SU-DHL-6 (cell line): ENCODE data around the gene TGFBR3L.
"Not testable (repeated sequence)": the region's sequence is repeated elsewhere in the genome, so short reads cannot be mapped to it uniquely, and the experiment has no call there.

ENCODE experiments used
- H2AFZ ChIP-seq: fragments of 200-600 bp; sonication (generic); 2 replicates; pipeline ENCODE4 v1.6.1; 2014; ENCODE audit warnings: low read depth, mild to moderate bottlenecking, moderate library complexity, mixed read lengths, antibody characterized with exemption, low read length; ENCODE audit not compliant: severe bottlenecking
- H3F3A ChIP-seq: fragments of 200-600 bp; shearing (Covaris generic); 2 replicates; pipeline ENCODE4 v1.6.0; 2016; ENCODE audit warnings: antibody characterized with exemption, mild to moderate bottlenecking; ENCODE audit not compliant: insufficient read depth
- H3K27ac ChIP-seq: fragments of 200-600 bp; sonication (generic); 2 replicates; pipeline ENCODE4 v1.5.1; 2016; ENCODE audit warnings: low read depth, mild to moderate bottlenecking, low read length, moderate library complexity, mixed read lengths
- H3K27me3 ChIP-seq: fragments of 200-600 bp; sonication (generic), shearing (Covaris generic); 2 replicates; pipeline ENCODE4 v1.6.0; 2014; ENCODE audit warnings: mild to moderate bottlenecking, low read length
- H3K36me3 ChIP-seq: fragments of 200-600 bp; sonication (generic); 2 replicates; pipeline ENCODE4 v1.6.1; 2014; ENCODE audit warnings: mild to moderate bottlenecking, low read length, mixed read lengths
- H3K4me2 ChIP-seq: fragments of 300-600, 200-600 bp; shearing (Covaris generic), sonication (generic); 2 replicates; pipeline ENCODE4 v1.6.0; 2014; ENCODE audit warnings: low read length, low read depth, mild to moderate bottlenecking; ENCODE audit not compliant: poor library complexity, severe bottlenecking
- H3K4me3 ChIP-seq: fragments of 200-600 bp; sonication (generic); 2 replicates; pipeline ENCODE4 v1.5.1; 2014; ENCODE audit warnings: antibody characterized with exemption, low read length, mild to moderate bottlenecking, mixed read lengths; ENCODE audit not compliant: insufficient read depth, poor library complexity, severe bottlenecking
- H3K79me2 ChIP-seq: fragments of 200-600 bp; sonication (generic); 2 replicates; pipeline ENCODE4 v1.6.1; 2014; ENCODE audit warnings: mild to moderate bottlenecking, low read length, moderate library complexity; ENCODE audit not compliant: insufficient read depth
- H3K9ac ChIP-seq: fragments of 200-600 bp; sonication (generic); 2 replicates; pipeline ENCODE4 v1.7.0; 2014; ENCODE audit warnings: mild to moderate bottlenecking, low read length
- H3K9me2 ChIP-seq: fragments of 200-600 bp; sonication (generic); replicated peaks from 2 replicates; pipeline ENCODE4 v1.6.1; 2014; ENCODE audit warnings: low read length; ENCODE audit not compliant: insufficient read depth
- H3K9me3 ChIP-seq: fragments of 200-600 bp; sonication (generic); 2 replicates; pipeline ENCODE4 v1.6.1; 2014; ENCODE audit warnings: low read length, mixed read lengths; ENCODE audit not compliant: insufficient read depth
- H4K20me1 ChIP-seq: fragments of 200-600 bp; sonication (generic); 2 replicates; pipeline ENCODE4 v1.6.1; 2014; ENCODE audit warnings: low read depth, mild to moderate bottlenecking, antibody characterized with exemption, low read length, moderate library complexity, mixed read lengths
- EZH2phosphoT487 ChIP-seq: fragments of 200-600 bp; sonication (generic), shearing (Covaris generic); conservative IDR thresholded peaks from 2 replicates; pipeline ENCODE4 v1.6.1; 2018; ENCODE audit warnings: mild to moderate bottlenecking, antibody characterized with exemption, low read length, moderate library complexity, mixed read lengths
- TF ChIP-seq, protein P1 (sequence below): fragments of 200-600 bp; sonication (generic); IDR thresholded peaks from one replicate; pipeline ENCODE4 v1.5.1; 2017; ENCODE audit warnings: antibody characterized with exemption, mild to moderate bottlenecking, low read length, moderate library complexity; ENCODE audit not compliant: insufficient read depth, poor library complexity, severe bottlenecking

The TGFBR3L gene

DNA sequence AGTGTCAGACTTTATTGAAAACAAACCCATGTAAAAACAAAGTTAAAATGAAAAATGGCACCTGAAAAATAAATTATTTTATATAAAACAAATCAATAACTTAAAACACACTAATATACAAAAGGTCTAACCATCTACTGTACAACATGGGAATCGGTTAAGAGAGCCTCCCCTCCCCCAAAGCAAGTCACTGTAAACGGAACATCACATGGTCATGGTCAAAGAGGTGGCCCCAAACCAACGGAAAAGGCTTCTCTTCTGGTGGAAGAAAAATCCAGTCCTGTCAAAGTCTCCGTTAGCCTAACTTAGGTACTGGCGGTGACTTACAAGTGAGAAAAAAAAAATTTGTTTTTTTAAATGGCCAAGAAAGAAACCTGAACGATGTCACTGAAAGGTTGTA, 44.6 kb downstream of the TGFBR3L start:
- Histone ChIP-seq H3K27ac (no peak overlapping the region), H3K4me3 (no peak overlapping the region), H4K20me1 (peaks cover 5% of the 10 kb centered on the region; the same call in 1 of the 2 replicates), H3K79me2 (no peaks in the 10 kb centered on the region), H3K9me2 (no peaks in the 10 kb centered on the region), H3K4me2 (no peak overlapping the region), H2AFZ (no peak overlapping the region), H3K36me3 (peaks cover 7% of the 10 kb centered on the region; the same call in 1 of the 2 replicates), H3F3A (no peaks in the 10 kb centered on the region), H3K9me3 (no peaks in the 10 kb centered on the region), H3K9ac (no peak overlapping the region), H3K27me3 (no peaks in the 10 kb centered on the region)
- TF ChIP-seq, protein P1, sequence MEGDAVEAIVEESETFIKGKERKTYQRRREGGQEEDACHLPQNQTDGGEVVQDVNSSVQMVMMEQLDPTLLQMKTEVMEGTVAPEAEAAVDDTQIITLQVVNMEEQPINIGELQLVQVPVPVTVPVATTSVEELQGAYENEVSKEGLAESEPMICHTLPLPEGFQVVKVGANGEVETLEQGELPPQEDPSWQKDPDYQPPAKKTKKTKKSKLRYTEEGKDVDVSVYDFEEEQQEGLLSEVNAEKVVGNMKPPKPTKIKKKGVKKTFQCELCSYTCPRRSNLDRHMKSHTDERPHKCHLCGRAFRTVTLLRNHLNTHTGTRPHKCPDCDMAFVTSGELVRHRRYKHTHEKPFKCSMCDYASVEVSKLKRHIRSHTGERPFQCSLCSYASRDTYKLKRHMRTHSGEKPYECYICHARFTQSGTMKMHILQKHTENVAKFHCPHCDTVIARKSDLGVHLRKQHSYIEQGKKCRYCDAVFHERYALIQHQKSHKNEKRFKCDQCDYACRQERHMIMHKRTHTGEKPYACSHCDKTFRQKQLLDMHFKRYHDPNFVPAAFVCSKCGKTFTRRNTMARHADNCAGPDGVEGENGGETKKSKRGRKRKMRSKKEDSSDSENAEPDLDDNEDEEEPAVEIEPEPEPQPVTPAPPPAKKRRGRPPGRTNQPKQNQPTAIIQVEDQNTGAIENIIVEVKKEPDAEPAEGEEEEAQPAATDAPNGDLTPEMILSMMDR: no peak
- no peak for TF ChIP-seq EZH2phosphoT487

DNA sequence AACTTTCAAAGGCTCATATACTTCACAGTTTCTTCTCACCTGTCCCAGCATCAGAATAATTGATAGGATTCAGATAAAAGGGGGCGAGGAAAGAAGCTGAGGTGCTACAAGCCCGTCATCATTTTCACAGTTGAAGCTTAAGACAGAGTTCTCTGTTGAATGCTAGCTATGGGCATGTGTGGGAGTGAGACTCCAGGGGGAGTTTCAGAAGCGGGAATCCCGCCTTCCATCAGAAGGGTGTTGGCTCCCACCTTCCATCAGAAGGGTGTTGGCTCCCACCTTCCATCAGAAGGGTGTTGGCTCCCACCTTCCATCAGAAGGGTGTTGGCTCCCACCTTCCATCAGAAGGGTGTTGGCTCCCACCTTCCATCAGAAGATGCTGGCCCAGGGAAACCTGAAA, 46.5 kb downstream of the TGFBR3L start:
- not testable (repeated sequence) for H3K9me2 ChIP-seq, H3K79me2 ChIP-seq, H3K9ac ChIP-seq, H3K36me3 ChIP-seq, H2AFZ ChIP-seq, H3K9me3 ChIP-seq, H3K4me2 ChIP-seq, H3K27ac ChIP-seq, H3K4me3 ChIP-seq, H3K27me3 ChIP-seq, H4K20me1 ChIP-seq, H3F3A ChIP-seq

DNA sequence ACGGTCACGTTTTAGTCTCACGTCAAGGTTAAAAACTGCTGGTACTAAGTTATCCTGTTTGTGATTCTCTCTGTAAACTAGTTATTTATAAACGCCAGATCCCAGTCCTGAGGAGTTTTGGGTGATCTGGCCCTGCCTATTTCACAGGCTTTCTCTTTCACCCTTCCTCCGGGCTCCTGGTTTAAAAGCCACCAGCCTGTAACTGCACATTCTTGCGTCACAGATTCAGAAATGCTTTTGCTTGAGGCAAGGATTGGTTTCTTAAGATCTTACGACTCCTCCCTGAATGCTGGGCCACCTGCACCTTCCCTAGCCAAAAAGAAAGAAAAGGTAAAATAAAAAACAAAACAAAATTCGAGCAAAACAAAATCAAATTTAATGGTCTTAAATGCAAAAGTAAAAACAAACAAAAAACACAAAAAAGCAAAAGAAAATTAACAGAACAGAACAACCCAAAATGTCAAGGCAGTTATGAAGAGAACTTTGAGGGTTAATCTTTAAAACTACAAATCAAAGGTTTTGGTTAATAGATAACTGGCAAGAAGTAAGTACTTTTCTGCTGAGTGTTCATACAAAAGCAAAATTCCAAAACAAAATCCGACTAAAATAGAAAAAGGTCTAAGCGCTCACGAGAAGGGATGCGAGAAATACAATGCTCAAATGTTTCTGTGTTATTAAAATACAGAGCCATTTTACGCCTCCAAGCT, 47.4 kb downstream of the TGFBR3L start:
- no peaks in the 10 kb centered on the region for H3K9me2 ChIP-seq
- no peak overlapping the region for H3K4me3 ChIP-seq
- H3K9ac ChIP-seq: no peak overlapping the region
- H3K79me2 ChIP-seq: no peaks in the 10 kb centered on the region
- H3F3A ChIP-seq: no peaks in the 10 kb centered on the region
- no peak for TF ChIP-seq EZH2phosphoT487
- TF ChIP-seq, protein P1: no peak
- no peaks in the 10 kb centered on the region for H3K9me3 ChIP-seq
- H3K27ac ChIP-seq: no peak overlapping the region
- peaks cover 10% of the 10 kb centered on the region; the same call in 1 of the 2 replicates for H3K36me3 ChIP-seq
- H2AFZ ChIP-seq: no peak overlapping the region
- H3K4me2 ChIP-seq: no peak overlapping the region
- H3K27me3 ChIP-seq: no peaks in the 10 kb centered on the region
- H4K20me1 ChIP-seq: peaks cover 5% of the 10 kb centered on the region; the same call in 1 of the 2 replicates

DNA sequence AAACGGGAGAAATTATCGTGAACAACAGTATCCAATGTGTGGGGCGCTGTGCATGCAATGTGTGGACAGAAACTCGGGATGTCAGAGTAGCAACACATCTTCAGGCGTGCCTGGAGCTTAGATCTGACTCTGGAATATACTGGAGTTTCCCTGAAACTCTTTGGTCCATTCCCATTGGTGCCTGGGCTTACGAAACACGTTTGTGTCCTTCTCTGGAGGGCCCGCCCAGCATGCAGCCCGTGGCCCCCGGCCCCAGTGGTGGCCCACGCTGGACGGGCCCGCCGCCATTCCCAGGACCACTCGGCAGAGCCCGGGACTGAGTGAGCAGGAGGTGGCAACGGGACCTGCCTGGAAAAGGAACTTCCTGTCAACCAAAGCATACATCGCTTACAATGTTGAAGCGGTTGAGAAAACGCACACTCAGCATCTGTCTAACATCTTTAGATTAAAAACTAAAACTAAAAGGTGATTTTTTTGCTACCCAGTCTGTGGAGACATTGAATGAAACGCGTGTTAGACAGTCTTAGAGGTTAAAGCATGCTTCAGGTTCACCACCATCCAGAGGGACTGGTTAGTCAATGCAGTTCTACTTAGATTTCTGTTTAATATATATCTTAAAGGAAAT, 48.1 kb downstream of the TGFBR3L start:
- Histone ChIP-seq H3K9ac (no peak overlapping the region), H3K27ac (no peak overlapping the region), H3K9me2 (no peaks in the 10 kb centered on the region), H4K20me1 (peaks cover 5% of the 10 kb centered on the region; the same call in 1 of the 2 replicates), H3K79me2 (no peaks in the 10 kb centered on the region), H2AFZ (no peak overlapping the region), H3K4me2 (no peak overlapping the region), H3K27me3 (no peaks in the 10 kb centered on the region), H3K36me3 (peaks cover 12% of the 10 kb centered on the region; the same call in 1 of the 2 replicates), H3K4me3 (no peak overlapping the region), H3K9me3 (no peaks in the 10 kb centered on the region), H3F3A (no peaks in the 10 kb centered on the region)
- TF ChIP-seq EZH2phosphoT487: no peak
